ENCODE results near the gene DHCR24. TPM values are rescaled to one million over a fixed set of nuclear protein-coding genes. Genes with fewer than 3 reads are reported as not detected.

Gene DHCR24
- total RNA-seq, 1 donor from 2014 or later = 181 TPM

GRCh38 chr1:54929700-54930099 is 42.7 kb upstream of the DHCR24 start:
- Mint-ChIP-seq H3K27ac (ENCODE audit: unreplicated experiment) (no peak overlapping the region), H3K4me1 (ENCODE audit: unreplicated experiment) (peaks cover 2% of the 10 kb centered on the region)
- no peak for TF ChIP-seq CTCF (IDR thresholded peaks at IDR 0.05; ENCODE audit: unreplicated experiment)

GRCh38 chr1:54928327-54928726 is 41.3 kb upstream of the DHCR24 start:
- H3K9me3 Mint-ChIP-seq (ENCODE audit: unreplicated experiment) = no peaks in the 10 kb centered on the region

More at GRCh38 chr1:54929700-54930099, 42.7 kb upstream of the DHCR24 start:
- peaks cover 4% of the 10 kb centered on the region for H3K36me3 Mint-ChIP-seq (ENCODE audit: low read depth, unreplicated experiment)
- no peak overlapping the region for H3K4me3 Mint-ChIP-seq (ENCODE audit: unreplicated experiment)
- no peak for DNase-seq (ENCODE audit: low spot score)
- peaks cover 2% of the 10 kb centered on the region for H3K27me3 Mint-ChIP-seq (ENCODE audit: unreplicated experiment)
- H3K9me3 Mint-ChIP-seq (ENCODE audit: unreplicated experiment) = no peaks in the 10 kb centered on the region

GRCh38 chr1:54927472-54928240 is 40.7 kb upstream of the DHCR24 start:
- no peak for TF ChIP-seq CTCF (IDR thresholded peaks at IDR 0.05; ENCODE audit: unreplicated experiment)
- Mint-ChIP-seq H3K9me3 (ENCODE audit: unreplicated experiment) (no peaks in the 10 kb centered on the region), H3K4me3 (ENCODE audit: unreplicated experiment) (no peak overlapping the region), H3K27me3 (ENCODE audit: unreplicated experiment) (peaks cover 2% of the 10 kb centered on the region), H3K27ac (ENCODE audit: unreplicated experiment) (no peak overlapping the region), H3K4me1 (ENCODE audit: unreplicated experiment) (peaks cover 2% of the 10 kb centered on the region), H3K36me3 (ENCODE audit: low read depth, unreplicated experiment) (no peaks in the 10 kb centered on the region)
- DNase-seq (ENCODE audit: low spot score) = no peak

More at GRCh38 chr1:54928327-54928726, 41.3 kb upstream of the DHCR24 start:
- no peak for DNase-seq (ENCODE audit: low spot score)
- TF ChIP-seq CTCF (IDR thresholded peaks at IDR 0.05; ENCODE audit: unreplicated experiment) = no peak
- Mint-ChIP-seq H3K36me3 (ENCODE audit: low read depth, unreplicated experiment) (no peaks in the 10 kb centered on the region), H3K27ac (ENCODE audit: unreplicated experiment) (no peak overlapping the region), H3K4me1 (ENCODE audit: unreplicated experiment) (peaks cover 2% of the 10 kb centered on the region), H3K27me3 (ENCODE audit: unreplicated experiment) (peaks cover 2% of the 10 kb centered on the region), H3K4me3 (ENCODE audit: unreplicated experiment) (no peak overlapping the region)

- Mint-ChIP-seq H3K4me1 (ENCODE audit: unreplicated experiment) (peaks cover 2% of the 10 kb centered on the region), H3K36me3 (ENCODE audit: low read depth, unreplicated experiment) (no peaks in the 10 kb centered on the region), H3K9me3 (ENCODE audit: unreplicated experiment) (no peaks in the 10 kb centered on the region), H3K27ac (ENCODE audit: unreplicated experiment) (no peak overlapping the region), H3K27me3 (ENCODE audit: unreplicated experiment) (peaks cover 2% of the 10 kb centered on the region), H3K4me3 (ENCODE audit: unreplicated experiment) (no peak overlapping the region)
- DNase-seq (ENCODE audit: low spot score) = no peak
- no peak for TF ChIP-seq CTCF (IDR thresholded peaks at IDR 0.05; ENCODE audit: unreplicated experiment)
These were observed 40.0 kb upstream of the DHCR24 start for GRCh38 chr1:54926970-54927369.

GRCh38 chr1:54922921-54923421 is 36.0 kb upstream of the DHCR24 start:
- no peak overlapping the region for H3K4me3 Mint-ChIP-seq (ENCODE audit: unreplicated experiment)
- peaks cover 2% of the 10 kb centered on the region for H3K27me3 Mint-ChIP-seq (ENCODE audit: unreplicated experiment)
- no peaks in the 10 kb centered on the region for H3K36me3 Mint-ChIP-seq (ENCODE audit: low read depth, unreplicated experiment)
- peaks cover 6% of the 10 kb centered on the region for H3K4me1 Mint-ChIP-seq (ENCODE audit: unreplicated experiment)
- no peak for TF ChIP-seq CTCF (IDR thresholded peaks at IDR 0.05; ENCODE audit: unreplicated experiment)
- no peaks in the 10 kb centered on the region for H3K9me3 Mint-ChIP-seq (ENCODE audit: unreplicated experiment)
- no peak overlapping the region for H3K27ac Mint-ChIP-seq (ENCODE audit: unreplicated experiment)
- DNase-seq (ENCODE audit: low spot score) = no peak
